Iris pigment epithelial cell (primary cell): ENCODE data around the gene ERICH2.

Source experiments
- DNase-seq: peaks from one replicate; pipeline ENCODE4 v3.0.0-alpha.2; 2011; ENCODE audit warnings: low read depth

The ERICH2 gene

GRCh38 chr2:170842785-170843184 lies 72.6 kb downstream of the ERICH2 start:
- peak; percentile 25 for DNase-seq

DNA sequence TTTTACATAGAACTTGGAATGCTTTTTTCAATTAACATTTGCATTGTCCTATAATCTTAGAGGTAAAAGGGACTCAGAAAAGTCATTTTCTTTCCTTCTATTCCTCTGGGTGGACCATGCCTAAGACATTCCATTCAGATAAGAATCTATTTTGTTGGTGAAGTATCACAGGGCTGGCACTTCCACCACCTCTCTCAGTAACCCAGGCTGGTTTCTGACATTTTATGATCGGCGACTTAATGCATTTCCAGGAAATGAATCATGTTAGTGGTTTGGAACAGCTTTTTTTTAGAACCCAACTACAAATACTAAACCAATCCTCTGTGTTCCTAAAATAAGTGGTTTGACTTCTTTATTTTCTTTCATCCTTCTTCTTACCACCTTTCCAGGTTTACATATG lies 73.5 kb downstream of the ERICH2 start:
- DNase-seq, result peak; percentile 51

DNA sequence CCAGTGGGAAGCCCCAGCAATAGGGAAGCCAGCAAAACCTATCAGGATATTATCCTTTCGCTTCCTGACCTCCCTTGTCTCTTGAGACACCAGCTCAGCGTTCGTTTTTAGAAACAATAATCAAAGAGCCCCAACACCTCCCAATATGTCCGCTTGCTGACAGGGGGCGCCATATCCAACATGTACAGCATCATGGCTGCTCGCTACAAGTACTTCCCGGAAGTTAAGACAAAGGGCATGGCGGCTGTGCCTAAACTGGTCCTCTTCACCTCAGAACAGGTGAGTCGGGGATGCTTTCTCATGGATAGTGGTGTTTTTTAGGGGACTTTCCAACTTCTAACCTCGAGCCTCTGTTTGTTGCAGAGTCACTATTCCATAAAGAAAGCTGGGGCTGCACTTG lies 75.2 kb downstream of the ERICH2 start:
- DNase-seq, result no peak

GRCh38 chr2:170846314-170846713 lies 76.1 kb downstream of the ERICH2 start:
- no peak for DNase-seq

DNA sequence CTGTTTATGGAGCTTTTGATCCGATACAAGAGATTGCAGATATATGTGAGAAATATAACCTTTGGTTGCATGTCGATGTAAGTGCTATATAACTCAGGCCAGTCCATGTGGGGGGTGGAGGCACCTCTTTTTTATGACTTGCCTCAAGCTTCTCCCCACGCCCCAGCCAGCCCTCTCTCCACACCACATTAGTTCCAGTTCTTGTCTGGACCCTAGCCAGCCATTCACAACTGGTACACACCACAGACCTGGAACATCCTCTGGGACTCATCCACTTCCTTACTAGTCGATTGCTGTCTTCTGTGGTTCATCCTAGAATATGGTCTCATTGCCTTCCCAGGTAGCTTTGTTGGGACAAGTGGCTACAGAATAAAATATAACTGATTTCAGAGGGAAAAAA lies 77.5 kb downstream of the ERICH2 start:
- no peak for DNase-seq
